Keratinocyte (primary cell): ENCODE measurements around the gene SCRN1. TPM values are rescaled to one million over a fixed set of nuclear protein-coding genes. Genes with fewer than 3 reads are reported as not detected.

ENCODE experiments used
- DNase-seq: peaks from one replicate; pipeline ENCODE4 v3.0.0-alpha.2; 2011; ENCODE audit warnings: low read depth, missing footprints, low spot score
- FAIRE-seq: peaks from 2 replicates; lab custom pipeline; 2011; peaks lifted over from hg19 to GRCh38; lab: Jason Lieb, UNC
- H2AFZ ChIP-seq: 2 replicates; pipeline ENCODE4 v1.6.0; 2012; ENCODE audit warnings: low read length, control low read depth, inconsistent platforms; ENCODE audit not compliant: control insufficient read depth
- H3K27ac ChIP-seq: 2 replicates; pipeline ENCODE4 v1.5.1; 2011; ENCODE audit warnings: low read length; ENCODE audit not compliant: control insufficient read depth, insufficient read depth
- H3K27me3 ChIP-seq: 3 replicates; pipeline ENCODE4 v1.6.0; 2011; ENCODE audit warnings: low read length; ENCODE audit not compliant: control insufficient read depth, insufficient read depth; ENCODE audit errors: extremely low read depth
- H3K36me3 ChIP-seq, 2 experiments: 2 replicates in 1 of 2; 3 replicates in 1 of 2; pipeline ENCODE4 v1.5.1; 2011; ENCODE audit warnings: low read length in 2 of 2, mild to moderate bottlenecking in 1 of 2; ENCODE audit not compliant: control insufficient read depth in 2 of 2, insufficient read depth in 2 of 2; ENCODE audit errors: extremely low read depth in 1 of 2
- H3K4me1 ChIP-seq: 3 replicates; pipeline ENCODE4 v1.5.1; 2011; ENCODE audit warnings: low read length; ENCODE audit not compliant: control insufficient read depth, insufficient read depth; ENCODE audit errors: extremely low read depth
- H3K4me2 ChIP-seq: 3 replicates; pipeline ENCODE4 v1.6.0; 2011; ENCODE audit warnings: low read depth, low read length; ENCODE audit not compliant: control insufficient read depth, insufficient read depth; ENCODE audit errors: extremely low read depth
- H3K4me3 ChIP-seq, 3 experiments: fragments of 200-600 bp in 1 of 3; sonication (generic) in 1 of 3; 2 replicates in 2 of 3; 3 replicates in 1 of 3; pipeline ENCODE4 v1.5.1; 2011 to 2016; ENCODE audit warnings: low read length in 3 of 3, mild to moderate bottlenecking in 3 of 3, control low read depth in 2 of 3, inconsistent platforms in 1 of 3, low read depth in 1 of 3, mixed read lengths in 1 of 3, mixed run types in 1 of 3, moderate library complexity in 1 of 3; ENCODE audit not compliant: control insufficient read depth in 2 of 3, insufficient read depth in 2 of 3; ENCODE audit errors: extremely low read depth in 1 of 3
- H3K79me2 ChIP-seq: 2 replicates; pipeline ENCODE4 v1.6.0; 2012; ENCODE audit warnings: low read length; ENCODE audit not compliant: control insufficient read depth, insufficient read depth
- H3K9ac ChIP-seq: 3 replicates; pipeline ENCODE4 v1.6.0; 2011; ENCODE audit warnings: low read length; ENCODE audit not compliant: control insufficient read depth, insufficient read depth; ENCODE audit errors: extremely low read depth
- H3K9me1 ChIP-seq: 3 replicates; pipeline ENCODE4 v1.6.0; 2011; ENCODE audit warnings: low read length; ENCODE audit not compliant: control insufficient read depth, insufficient read depth; ENCODE audit errors: extremely low read depth
- H3K9me3 ChIP-seq: 2 replicates; pipeline ENCODE4 v1.5.1; 2012; ENCODE audit warnings: low read depth, low read length; ENCODE audit not compliant: control insufficient read depth
- H4K20me1 ChIP-seq: 3 replicates; pipeline ENCODE4 v1.6.0; 2011; ENCODE audit warnings: low read length; ENCODE audit not compliant: control insufficient read depth, insufficient read depth; ENCODE audit errors: extremely low read depth
- CTCF ChIP-seq, 3 experiments: IDR thresholded peaks in 1 of 3; conservative IDR thresholded peaks in 1 of 3; optimal IDR thresholded peaks in 1 of 3; 2 replicates in 2 of 3; 3 replicates in 1 of 3; pipeline versions ENCODE3 to v1.5.1; 2011; ENCODE audit warnings: low read length in 3 of 3, mild to moderate bottlenecking in 3 of 3, moderate library complexity in 2 of 3, control low read depth in 1 of 3, inconsistent platforms in 1 of 3; ENCODE audit not compliant: insufficient read depth in 2 of 3; ENCODE audit errors: extremely low read depth in 1 of 3
- EZH2 ChIP-seq: IDR thresholded peaks from one replicate; pipeline ENCODE4 v1.6.1; 2012; ENCODE audit warnings: inconsistent platforms, mild to moderate bottlenecking, low read length, moderate library complexity
- dilution Hi-C: fragments of 300-500 bp; cut with MboI; formaldehyde crosslinking; loops from one replicate; pipeline ENCODE4 v1.7.0; 2020; ENCODE audit warnings: low sequenced_read_pairs; ENCODE audit not compliant: extremely low pct_ligation_motif_present
- polyA plus RNA-seq, 5 experiments: library from polyadenylated mRNA; depleted of rRNA in 3 of 5; stranded (reverse) in 3 of 5; stranded (forward) in 1 of 5; unstranded in 1 of 5; fragments of >200 nt; gene quantifications; 1 replicate in 1 of 5; 2 replicates in 3 of 5; 3 replicates in 1 of 5; pipeline versions ENCODE4 v1.2.1 to v1.2.3, GENCODE V29; 2011 to 2012; ENCODE audit warnings: missing spikeins in 2 of 5, low read depth in 1 of 5, low replicate concordance in 1 of 5

Gene SCRN1
- polyA plus RNA-seq, 1 donor (not counting 4 experiments of a cell fraction or from before 2014, with no cell fraction given) = 52.3 TPM

- Histone ChIP-seq H3K36me3 (no peaks in the 10 kb centered on the region), H2AFZ (no peak overlapping the region), H3K27me3 (no peaks in the 10 kb centered on the region), H3K4me1 (no peaks in the 10 kb centered on the region), H3K27ac (no peak overlapping the region), H3K9me1 (no peaks in the 10 kb centered on the region), H3K9ac (no peak overlapping the region), H3K9me3 (peaks cover 2% of the 10 kb centered on the region), H3K4me3 (no peak overlapping the region), H4K20me1 (no peaks in the 10 kb centered on the region), H3K4me2 (no peak overlapping the region), H3K79me2 (no peaks in the 10 kb centered on the region)
- DNase-seq = no peak
- dilution Hi-C loops = no loop called here
- FAIRE-seq = no peak
- TF ChIP-seq EZH2 (no peak), CTCF (optimal IDR thresholded peaks at IDR 0.05 in 1 of 3, IDR thresholded peaks at IDR 0.05 in 1 of 3, conservative IDR thresholded peaks at IDR 0.05 in 1 of 3; ENCODE audit: extremely low read depth in 1 of 3, insufficient read depth in 2 of 3, low read length in 3 of 3) (no peak)
These were observed 6.1 kb upstream of the SCRN1 start for GRCh38 chr7:29995652-29996051.

- Histone ChIP-seq H3K4me1 (peaks cover 9% of the 10 kb centered on the region), H3K4me3 (no peak overlapping the region), H3K9me3 (peaks cover 2% of the 10 kb centered on the region), H3K36me3 (no peaks in the 10 kb centered on the region), H2AFZ (no peak overlapping the region), H3K9ac (no peak overlapping the region), H3K27ac (no peak overlapping the region), H3K9me1 (no peaks in the 10 kb centered on the region), H3K79me2 (peaks cover 8% of the 10 kb centered on the region), H3K27me3 (no peaks in the 10 kb centered on the region), H3K4me2 (no peak overlapping the region), H4K20me1 (no peaks in the 10 kb centered on the region)
- FAIRE-seq (no peak), DNase-seq (no peak)
- TF ChIP-seq CTCF (optimal IDR thresholded peaks at IDR 0.05 in 1 of 3, IDR thresholded peaks at IDR 0.05 in 1 of 3, conservative IDR thresholded peaks at IDR 0.05 in 1 of 3; ENCODE audit: extremely low read depth in 1 of 3, insufficient read depth in 2 of 3, low read length in 3 of 3) (no peak), EZH2 (no peak)
- dilution Hi-C loops = no loop called here
These were observed 3.5 kb upstream of the SCRN1 start for GRCh38 chr7:29993140-29993539.
